CD4-positive, alpha-beta memory T cell (primary cell): ENCODE results near the gene DSE. TPM values are rescaled to one million over a fixed set of nuclear protein-coding genes. Genes with fewer than 3 reads are reported as not detected.

Experiments used
- CTCF ChIA-PET: fragments of 350-600 bp; sonication (Branson Sonifier 250); formaldehyde crosslinking; loops from one replicate; lab custom pipeline; 2021; ENCODE audit warnings: inconsistent platforms; ENCODE audit not compliant: partially characterized antibody; lab: Charles Lee
- POLR2A ChIA-PET: fragments of 350-600 bp; sonication (Branson Sonifier 250); formaldehyde crosslinking; loops from one replicate; lab custom pipeline; 2021; ENCODE audit not compliant: partially characterized antibody; lab: Charles Lee
- DNase-seq, 5 donors: peaks; one replicate each; pipeline versions ENCODE4 v3.0.0 to v3.0.0-alpha.2; 2020 to 2022; ENCODE audit warnings: mixed read lengths in 1 of 5
- H3K27ac ChIP-seq: one replicate; pipeline ENCODE4 v1.7.0; 2013; ENCODE audit warnings: low read depth, low read length
- H3K27me3 ChIP-seq: 2 replicates; pipeline ENCODE4 v1.7.0; 2013; ENCODE audit warnings: mild to moderate bottlenecking, low read length, moderate library complexity; ENCODE audit not compliant: insufficient read depth
- H3K36me3 ChIP-seq: 2 replicates; pipeline ENCODE4 v1.7.0; 2013; ENCODE audit warnings: mild to moderate bottlenecking, low read length, moderate library complexity; ENCODE audit not compliant: insufficient read depth
- H3K4me1 ChIP-seq: 2 replicates; pipeline ENCODE4 v1.7.0; 2013; ENCODE audit warnings: mild to moderate bottlenecking, low read length, moderate library complexity; ENCODE audit not compliant: insufficient read depth
- H3K4me3 ChIP-seq, 2 donors: one replicate each; pipeline ENCODE4 v1.7.0; 2013; ENCODE audit warnings: low read length in 2 of 2, mild to moderate bottlenecking in 1 of 2
- H3K9me3 ChIP-seq, 2 donors: one replicate each; pipeline ENCODE4 v1.7.0; 2013; ENCODE audit warnings: low read length in 2 of 2, control low read depth in 1 of 2; ENCODE audit not compliant: control insufficient read depth in 1 of 2
- H3K27ac Mint-ChIP-seq, 7 donors: one replicate each; pipeline ENCODE4 v1.8.0; 2020 to 2021; ENCODE audit warnings: mixed read lengths in 7 of 7, mild to moderate bottlenecking in 6 of 7, inconsistent platforms in 3 of 7, moderate library complexity in 3 of 7
- H3K27me3 Mint-ChIP-seq, 2 donors: one replicate each; pipeline ENCODE4 v1.8.0; 2020 to 2021; ENCODE audit warnings: mixed read lengths in 2 of 2
- H3K36me3 Mint-ChIP-seq, 2 donors: one replicate each; pipeline ENCODE4 v1.8.0; 2020 to 2021; ENCODE audit warnings: mixed read lengths in 2 of 2, inconsistent platforms in 1 of 2, mild to moderate bottlenecking in 1 of 2
- H3K4me1 Mint-ChIP-seq, 4 donors: one replicate each; pipeline ENCODE4 v1.8.0; 2020 to 2021; ENCODE audit warnings: mixed read lengths in 4 of 4, mild to moderate bottlenecking in 1 of 4
- H3K4me3 Mint-ChIP-seq, 8 donors: one replicate each; pipeline ENCODE4 v1.8.0; 2020 to 2021; ENCODE audit warnings: mixed read lengths in 8 of 8, mild to moderate bottlenecking in 7 of 8, moderate library complexity in 6 of 8, inconsistent platforms in 3 of 8
- H3K9me3 Mint-ChIP-seq, 8 donors: one replicate each; pipeline ENCODE4 v1.8.0; 2020 to 2021; ENCODE audit warnings: mixed read lengths in 8 of 8, mild to moderate bottlenecking in 5 of 8, inconsistent platforms in 3 of 8, moderate library complexity in 1 of 8
- intact Hi-C: fragments of 100-400 bp; cut with micrococcal nuclease; formaldehyde crosslinking; loops from one replicate; pipeline ENCODE4 v1.15.1; 2023
- polyA plus RNA-seq, 2 donors: library from polyadenylated mRNA; unstranded; fragments of 300-500 nt; fragmentation: Illumina TruSeq; gene quantifications; one replicate each; pipeline ENCODE4 v1.2.3, GENCODE V29; 2021
- total RNA-seq, 2 experiments: library from RNA; stranded (reverse); gene quantifications; one replicate each; pipeline ENCODE4 v1.2.3, GENCODE V29; 2021

DSE gene
- total and polyA plus RNA-seq, 4 experiments from 2014 or later: 1.9 to 9.0 (median 5.8) TPM

GRCh38 chr6:116406678-116407345, 36.1 kb downstream of the DSE start:
- ChIA-PET POLR2A (no interaction called here), CTCF (interaction anchor here (1.2 kb wide), 1 partner anchor 14 kb away, joined by 3 read pairs; no protein-coding TSS in a partner anchor)
- no peak overlapping the region for H3K4me3 Mint-ChIP-seq
- intact Hi-C loops: no loop called here
- peaks cover 0 to 6% (median under 1%) of the 10 kb centered on the region in 4 donors for H3K4me1 Mint-ChIP-seq
- no peaks in the 10 kb centered on the region for H3K36me3 ChIP-seq
- H3K4me3 ChIP-seq: no peak overlapping the region
- H3K27me3 ChIP-seq: no peaks in the 10 kb centered on the region
- peaks cover 0 to 4% of the 10 kb centered on the region in 2 donors for H3K36me3 Mint-ChIP-seq
- peak overlapping the region in 1 of 7 donors; percentile 60 for H3K27ac Mint-ChIP-seq
- no peaks in the 10 kb centered on the region for H3K9me3 Mint-ChIP-seq
- H3K27ac ChIP-seq: no peak overlapping the region
- no peaks in the 10 kb centered on the region for H3K4me1 ChIP-seq
- peaks cover 0 to 2% of the 10 kb centered on the region in 2 donors for H3K27me3 Mint-ChIP-seq
- no peaks in the 10 kb centered on the region for H3K9me3 ChIP-seq
- DNase-seq: no peak

GRCh38 chr6:116408491-116408890, 37.7 kb downstream of the DSE start:
- no peaks in the 10 kb centered on the region for H3K9me3 Mint-ChIP-seq
- no peaks in the 10 kb centered on the region for H3K4me1 ChIP-seq
- H3K9me3 ChIP-seq: no peaks in the 10 kb centered on the region
- no peak overlapping the region for H3K27ac ChIP-seq
- no peak overlapping the region for H3K27ac Mint-ChIP-seq
- POLR2A ChIA-PET: no interaction called here
- no peaks in the 10 kb centered on the region for H3K36me3 ChIP-seq
- peaks cover 0 to 4% of the 10 kb centered on the region in 2 donors for H3K36me3 Mint-ChIP-seq
- H3K4me3 ChIP-seq: no peak overlapping the region
- no peaks in the 10 kb centered on the region for H3K27me3 ChIP-seq
- CTCF ChIA-PET: no interaction called here
- no peak overlapping the region for H3K4me3 Mint-ChIP-seq
- peaks cover 0 to 8% (median under 1%) of the 10 kb centered on the region in 4 donors for H3K4me1 Mint-ChIP-seq
- peaks cover 0 to 2% of the 10 kb centered on the region in 2 donors for H3K27me3 Mint-ChIP-seq
- no peak for DNase-seq
- intact Hi-C loops: no loop called here

GRCh38 chr6:116409756-116410155, 39.0 kb downstream of the DSE start:
- Histone ChIP-seq H3K36me3 (no peaks in the 10 kb centered on the region), H3K9me3 (no peaks in the 10 kb centered on the region), H3K4me1 (no peaks in the 10 kb centered on the region), H3K27ac (no peak overlapping the region), H3K4me3 (no peak overlapping the region), H3K27me3 (no peaks in the 10 kb centered on the region)
- intact Hi-C loops: no loop called here
- peaks cover 0 to 7% (median under 1%) of the 10 kb centered on the region in 4 donors for H3K4me1 Mint-ChIP-seq
- DNase-seq: no peak
- POLR2A ChIA-PET: no interaction called here
- no peak overlapping the region for H3K27ac Mint-ChIP-seq
- no peak overlapping the region for H3K4me3 Mint-ChIP-seq
- peaks cover 0 to 7% of the 10 kb centered on the region in 2 donors for H3K36me3 Mint-ChIP-seq
- H3K9me3 Mint-ChIP-seq: no peaks in the 10 kb centered on the region
- CTCF ChIA-PET: no interaction called here
- H3K27me3 Mint-ChIP-seq: peaks cover 0 to under 1% of the 10 kb centered on the region in 2 donors

- no peak overlapping the region for H3K27ac ChIP-seq
- no peaks in the 10 kb centered on the region for H3K36me3 ChIP-seq
- no peak overlapping the region for H3K4me3 ChIP-seq
- Mint-ChIP-seq H3K27ac (no peak overlapping the region), H3K4me1 (peaks cover 0 to 6% (median under 1%) of the 10 kb centered on the region in 4 donors), H3K4me3 (no peak overlapping the region), H3K36me3 (peaks cover 0 to 9% of the 10 kb centered on the region in 2 donors), H3K27me3 (no peaks in the 10 kb centered on the region), H3K9me3 (no peaks in the 10 kb centered on the region)
- no peaks in the 10 kb centered on the region for H3K4me1 ChIP-seq
- no peaks in the 10 kb centered on the region for H3K9me3 ChIP-seq
- H3K27me3 ChIP-seq: no peaks in the 10 kb centered on the region
- intact Hi-C loops: no loop called here
- ChIA-PET POLR2A (no interaction called here), CTCF (no interaction called here)
- no peak for DNase-seq
These were observed 40.5 kb downstream of the DSE start for GRCh38 chr6:116411284-116411623.

GRCh38 chr6:116412270-116412669, 41.5 kb downstream of the DSE start:
- CTCF ChIA-PET: no interaction called here
- Histone ChIP-seq H3K4me3 (no peak overlapping the region), H3K9me3 (no peaks in the 10 kb centered on the region), H3K4me1 (no peaks in the 10 kb centered on the region), H3K36me3 (no peaks in the 10 kb centered on the region), H3K27ac (no peak overlapping the region), H3K27me3 (no peaks in the 10 kb centered on the region)
- Mint-ChIP-seq H3K27ac (no peak overlapping the region), H3K4me3 (no peak overlapping the region), H3K4me1 (peaks cover 0 to 6% (median under 1%) of the 10 kb centered on the region in 4 donors), H3K27me3 (no peaks in the 10 kb centered on the region), H3K36me3 (peaks cover 0 to 9% of the 10 kb centered on the region in 2 donors), H3K9me3 (no peaks in the 10 kb centered on the region)
- intact Hi-C loops: no loop called here
- no peak for DNase-seq
- POLR2A ChIA-PET: no interaction called here

GRCh38 chr6:116413357-116413756, 42.6 kb downstream of the DSE start:
- H3K27ac ChIP-seq: no peak overlapping the region
- intact Hi-C loops: no loop called here
- DNase-seq: no peak
- H3K9me3 ChIP-seq: no peaks in the 10 kb centered on the region
- Mint-ChIP-seq H3K27me3 (no peaks in the 10 kb centered on the region), H3K9me3 (no peaks in the 10 kb centered on the region), H3K36me3 (peaks cover 0 to 9% of the 10 kb centered on the region in 2 donors), H3K4me3 (no peak overlapping the region), H3K27ac (no peak overlapping the region), H3K4me1 (peaks cover 0 to 6% (median under 1%) of the 10 kb centered on the region in 4 donors)
- H3K27me3 ChIP-seq: no peaks in the 10 kb centered on the region
- H3K36me3 ChIP-seq: no peaks in the 10 kb centered on the region
- ChIA-PET CTCF (no interaction called here), POLR2A (no interaction called here)
- H3K4me3 ChIP-seq: no peak overlapping the region
- H3K4me1 ChIP-seq: no peaks in the 10 kb centered on the region

- peaks cover 0 to 9% of the 10 kb centered on the region in 2 donors for H3K36me3 Mint-ChIP-seq
- H3K27ac Mint-ChIP-seq: no peak overlapping the region
- Histone ChIP-seq H3K27ac (no peak overlapping the region), H3K27me3 (no peaks in the 10 kb centered on the region), H3K4me1 (no peaks in the 10 kb centered on the region), H3K9me3 (no peaks in the 10 kb centered on the region), H3K4me3 (no peak overlapping the region), H3K36me3 (no peaks in the 10 kb centered on the region)
- no peaks in the 10 kb centered on the region for H3K9me3 Mint-ChIP-seq
- H3K4me1 Mint-ChIP-seq: no peaks in the 10 kb centered on the region
- POLR2A ChIA-PET: no interaction called here
- no peak overlapping the region for H3K4me3 Mint-ChIP-seq
- no peaks in the 10 kb centered on the region for H3K27me3 Mint-ChIP-seq
- intact Hi-C loops: no loop called here
- no peak for DNase-seq
- CTCF ChIA-PET: no interaction called here
These were observed 46.9 kb downstream of the DSE start for GRCh38 chr6:116417661-116418060.
